Ramos (cell line): ENCODE measurements around the gene ZNF12.
"Not testable (repeated sequence)": the region's sequence is repeated elsewhere in the genome, so short reads cannot be mapped to it uniquely, and the experiment has no call there.

Experiments
- in situ Hi-C: fragments of 300-500 bp; cut with MboI; formaldehyde crosslinking; loops from one replicate; pipeline ENCODE4 v1.14.3; 2022; ENCODE audit warnings: low sequenced_read_pairs; ENCODE audit not compliant: unreplicated experiment

The ZNF12 gene

GRCh38 chr7:6700793-6701192, 6.0 kb downstream of the ZNF12 start:
- in situ Hi-C loops: no loop called here

GRCh38 chr7:6691609-6692106, 15.1 kb downstream of the ZNF12 start:
- in situ Hi-C loops: no loop called here

GRCh38 chr7:6691103-6691502, 15.6 kb downstream of the ZNF12 start:
- in situ Hi-C loops: no loop called here

GRCh38 chr7:6680146-6680545, 26.6 kb downstream of the ZNF12 start:
- in situ Hi-C loops: no loop called here

- in situ Hi-C loops: no loop called here
These were observed 30.8 kb downstream of the ZNF12 start for GRCh38 chr7:6675807-6676405.

- in situ Hi-C loops: not testable (repeated sequence)
These were observed 35.9 kb downstream of the ZNF12 start for GRCh38 chr7:6670851-6671250.

- in situ Hi-C loops: no loop called here
These were observed 48.0 kb downstream of the ZNF12 start for GRCh38 chr7:6658618-6659345.

- in situ Hi-C loops: no loop called here
These were observed 50.3 kb downstream of the ZNF12 start for GRCh38 chr7:6656413-6656812.

- in situ Hi-C loops: no loop called here
These were observed 50.9 kb downstream of the ZNF12 start for GRCh38 chr7:6655636-6656385.

GRCh38 chr7:6654842-6655610, 51.7 kb downstream of the ZNF12 start:
- in situ Hi-C loops: no loop called here

- in situ Hi-C loops: no loop called here
These were observed 52.5 kb downstream of the ZNF12 start for GRCh38 chr7:6654113-6654841.

- in situ Hi-C loops: no loop called here
These were observed 53.4 kb downstream of the ZNF12 start for GRCh38 chr7:6653071-6654003.

- in situ Hi-C loops: no loop called here
These were observed 54.2 kb downstream of the ZNF12 start for GRCh38 chr7:6652446-6653011.

- in situ Hi-C loops: no loop called here
These were observed 54.8 kb downstream of the ZNF12 start for GRCh38 chr7:6651851-6652445.

GRCh38 chr7:6650521-6651011, 56.2 kb downstream of the ZNF12 start:
- in situ Hi-C loops: no loop called here

- in situ Hi-C loops: no loop called here
These were observed 56.7 kb downstream of the ZNF12 start for GRCh38 chr7:6650086-6650485.

GRCh38 chr7:6649241-6649961, 57.3 kb downstream of the ZNF12 start:
- in situ Hi-C loops: no loop called here
